ENCODE measurements around the gene HNRNPLL.

Gene HNRNPLL

GRCh38 chr2:38527338-38528007, 75.3 kb downstream of the HNRNPLL start:
- DNase-seq (ENCODE audit: low spot score), result no peak

GRCh38 chr2:38526195-38526594, 76.5 kb downstream of the HNRNPLL start:
- DNase-seq (ENCODE audit: low spot score), result no peak

- DNase-seq (ENCODE audit: low spot score), result no peak
Measured at GRCh38 chr2:38524580-38524979, 78.1 kb downstream of the HNRNPLL start.

GRCh38 chr2:38523728-38524437, 78.8 kb downstream of the HNRNPLL start:
- DNase-seq (ENCODE audit: low spot score), result no peak

GRCh38 chr2:38522754-38523349, 79.9 kb downstream of the HNRNPLL start:
- DNase-seq (ENCODE audit: low spot score), result no peak

GRCh38 chr2:38521835-38522234, 80.9 kb downstream of the HNRNPLL start:
- no peak for DNase-seq (ENCODE audit: low spot score)

- DNase-seq (ENCODE audit: low spot score), result no peak
Measured at GRCh38 chr2:38517284-38517683, 85.4 kb downstream of the HNRNPLL start.

GRCh38 chr2:38516526-38516925, 86.2 kb downstream of the HNRNPLL start:
- DNase-seq (ENCODE audit: low spot score), result no peak

- DNase-seq (ENCODE audit: low spot score), result no peak
Measured at GRCh38 chr2:38516122-38516521, 86.6 kb downstream of the HNRNPLL start.

- DNase-seq (ENCODE audit: low spot score), result no peak
Measured at GRCh38 chr2:38515155-38516074, 87.3 kb downstream of the HNRNPLL start.

GRCh38 chr2:38514603-38515154, 88.0 kb downstream of the HNRNPLL start:
- DNase-seq (ENCODE audit: low spot score), result no peak

- no peak for DNase-seq (ENCODE audit: low spot score)
Measured at GRCh38 chr2:38512211-38512610, 90.5 kb downstream of the HNRNPLL start.

All from CD4-positive, alpha-beta T cell treated with Interleukin-15 for 4 hours (primary cell).